HTERT RPE-1 (cell line): ENCODE results near the gene CCND3.

ENCODE experiments used
- in situ Hi-C: fragments of 300-500 bp; cut with MboI; formaldehyde crosslinking; loops from 4 replicates; pipeline ENCODE4 v1.14.3; 2020; ENCODE audit warnings: low sequenced_read_pairs

Gene CCND3

DNA sequence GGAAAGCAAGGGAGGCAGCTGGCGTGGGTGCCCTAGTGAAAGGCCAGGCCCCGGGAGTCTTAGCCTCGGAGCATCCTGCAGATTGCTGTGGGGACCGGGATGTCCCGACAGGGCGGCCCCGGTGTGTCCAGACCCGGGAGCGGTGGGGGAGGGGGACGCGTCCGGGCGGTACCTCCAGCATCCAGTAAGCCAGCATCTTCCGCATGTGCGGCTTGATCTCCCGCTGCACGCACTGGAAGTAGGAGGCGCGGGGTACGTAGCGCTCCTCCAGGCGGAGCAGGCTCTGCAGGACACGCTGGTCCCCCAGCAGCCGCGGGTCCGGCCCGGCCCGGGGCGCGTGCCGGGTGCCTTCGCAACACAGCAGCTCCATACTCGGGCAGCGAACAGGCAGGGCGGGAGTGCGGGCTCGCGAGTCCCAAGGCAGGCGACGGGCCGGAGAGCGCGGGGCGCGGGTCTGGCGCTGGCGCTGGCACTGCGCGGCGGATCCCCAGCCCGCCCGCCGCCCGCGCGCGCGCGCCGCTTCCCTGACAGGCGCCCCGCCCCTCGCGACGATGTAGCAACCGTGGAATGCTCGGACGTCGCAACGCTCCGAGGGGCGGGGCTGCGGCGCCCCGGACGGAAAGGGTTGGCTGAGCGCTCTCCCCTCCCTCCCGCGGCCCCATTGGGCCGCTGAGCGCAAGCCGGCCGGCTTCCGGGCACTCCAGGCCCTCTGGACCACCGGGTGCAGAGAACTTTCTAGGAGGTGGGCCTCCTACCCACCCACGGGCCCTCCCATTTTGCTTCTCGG lies at the start of gene CCND3:
Gene CCND3, minus strand, starts transcription at position 529 of the 787 bp plus-strand sequence. Its CDS starts 159 bp downstream, at position 370.
- in situ Hi-C loops = no loop called here

DNA sequence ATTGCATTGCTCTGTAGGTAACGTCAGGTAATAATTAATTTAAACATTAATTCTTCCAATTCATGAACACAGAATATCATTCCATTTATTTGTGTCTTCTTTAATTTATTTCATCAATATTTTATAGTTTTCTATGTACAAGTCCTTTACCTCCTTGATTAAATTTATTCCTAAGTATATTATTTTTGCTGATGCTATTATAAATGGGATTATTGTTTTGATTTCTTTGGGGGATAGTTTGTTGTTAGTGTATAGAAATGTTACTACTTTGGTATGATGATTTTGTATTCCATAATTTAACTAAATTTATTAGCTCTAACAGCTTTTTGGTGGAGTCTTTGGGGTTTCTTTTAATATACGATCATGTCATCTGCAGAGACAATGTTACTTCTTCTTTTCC lies 44.7 kb upstream of the CCND3 start:
- in situ Hi-C loops = no loop called here

DNA sequence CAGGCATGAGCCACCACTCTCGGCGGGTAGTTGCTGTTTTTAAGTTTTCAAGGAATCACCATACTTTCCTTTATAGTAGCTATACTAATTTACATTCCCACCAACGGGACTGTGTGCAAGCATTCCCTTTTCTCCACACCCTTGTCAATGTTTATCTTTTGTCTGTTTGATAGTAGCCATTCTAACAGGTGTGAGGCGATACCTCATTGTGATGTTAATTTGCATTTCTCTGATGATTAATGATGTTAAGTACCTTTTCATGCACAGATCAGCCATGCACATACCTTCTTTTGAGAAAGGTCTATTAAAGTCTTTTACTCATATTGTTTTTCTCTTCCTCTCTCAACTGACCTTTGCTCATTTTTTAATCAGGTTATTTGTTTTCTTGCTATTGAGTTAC lies 43.0 kb upstream of the CCND3 start:
- in situ Hi-C loops = no loop called here

DNA sequence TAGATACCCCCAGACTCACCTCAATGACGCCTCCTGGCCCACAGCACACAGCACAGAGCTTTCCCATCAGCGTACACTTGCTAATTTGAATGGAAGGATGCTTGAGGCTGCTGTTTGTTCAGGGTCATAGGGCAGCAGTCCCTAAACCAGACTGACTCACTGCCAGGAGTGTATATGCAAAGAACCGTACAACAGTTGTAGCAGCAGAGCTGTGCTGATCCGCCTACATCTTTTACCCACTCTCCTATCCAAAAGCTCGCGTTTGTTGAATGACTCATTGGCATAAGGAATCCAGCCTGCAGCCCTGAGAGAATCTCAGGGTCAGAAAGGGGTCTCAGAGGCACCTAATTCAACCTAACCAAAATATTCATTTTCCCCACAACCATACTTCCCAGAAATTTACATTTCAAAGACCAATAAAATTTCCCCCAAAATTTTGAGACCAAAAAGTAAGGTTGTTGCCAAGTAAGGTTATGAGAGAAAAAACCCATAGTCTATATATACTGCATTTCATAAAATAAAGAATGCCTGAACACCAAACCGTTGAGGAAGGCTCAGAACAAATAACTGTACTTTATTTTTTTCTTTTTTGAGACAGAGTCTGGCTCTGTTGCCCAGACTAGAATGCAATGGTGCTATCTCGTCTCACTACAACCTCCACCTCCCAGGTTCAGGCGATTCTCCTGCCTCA lies 35.3 kb upstream of the CCND3 start:
- in situ Hi-C loops = no loop called here

DNA sequence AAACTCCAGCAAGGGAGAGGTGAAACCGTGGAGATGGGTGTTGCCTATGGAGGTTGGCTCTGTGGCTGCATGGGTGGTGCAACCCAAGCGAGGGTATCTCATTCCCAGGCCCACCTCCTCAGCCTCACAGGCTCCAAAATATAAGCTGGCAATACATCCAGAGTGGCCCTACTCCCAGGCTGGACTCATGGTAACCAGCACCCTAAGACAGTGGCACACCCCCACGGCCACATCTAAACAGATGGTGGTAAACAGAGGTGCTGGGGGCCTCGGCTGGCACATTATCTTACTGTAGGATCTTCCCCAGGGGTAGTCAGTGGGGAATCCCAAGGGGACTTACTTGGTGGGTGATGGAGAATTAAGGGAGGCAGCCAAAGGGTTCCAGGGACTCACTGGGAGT lies 33.7 kb upstream of the CCND3 start:
- in situ Hi-C loops = no loop called here

DNA sequence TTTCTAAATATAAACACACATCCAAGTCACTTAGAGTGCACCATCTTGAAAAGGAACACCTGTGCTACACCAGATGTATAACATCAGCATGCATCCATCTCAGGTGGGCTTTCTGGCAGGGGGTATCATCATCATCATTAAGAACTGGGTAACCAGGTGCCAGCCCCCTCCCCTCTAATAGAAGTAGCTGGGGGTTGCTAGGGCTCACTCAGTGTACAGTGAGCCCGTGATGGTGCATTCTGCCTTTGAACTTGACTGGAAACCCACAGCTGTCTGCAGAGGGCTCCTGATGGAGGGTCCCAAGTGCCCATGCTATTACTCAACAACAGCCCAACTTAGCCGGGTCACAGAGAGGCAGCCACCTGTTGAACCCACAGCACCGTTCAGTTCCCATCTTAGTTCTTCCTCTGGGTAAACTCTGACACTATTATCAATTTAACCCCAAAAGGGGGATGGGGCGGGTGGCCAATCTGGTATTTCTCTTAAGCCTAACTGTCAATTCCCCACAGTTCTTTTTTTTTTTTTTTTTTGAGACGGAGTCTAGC lies 32.7 kb upstream of the CCND3 start:
- in situ Hi-C loops = no loop called here

DNA sequence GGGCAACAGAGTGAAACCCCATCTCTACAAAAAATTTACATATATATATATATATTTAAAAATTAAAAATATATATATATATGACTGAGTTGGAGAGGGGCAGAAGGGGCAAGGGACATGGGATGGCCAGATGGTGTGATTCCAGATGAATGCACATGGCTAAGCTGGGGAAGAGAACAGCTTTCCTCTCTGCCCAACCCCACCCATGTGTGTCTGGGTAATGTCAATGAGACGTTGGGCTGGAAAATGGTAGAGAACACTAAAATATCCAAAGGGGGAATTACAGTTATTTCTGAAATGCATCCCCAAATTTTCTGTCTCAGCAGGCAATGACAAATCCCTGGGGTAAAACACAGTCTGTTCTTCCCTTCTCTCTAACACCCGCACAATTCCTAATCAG lies 31.2 kb upstream of the CCND3 start:
- in situ Hi-C loops = no loop called here

DNA sequence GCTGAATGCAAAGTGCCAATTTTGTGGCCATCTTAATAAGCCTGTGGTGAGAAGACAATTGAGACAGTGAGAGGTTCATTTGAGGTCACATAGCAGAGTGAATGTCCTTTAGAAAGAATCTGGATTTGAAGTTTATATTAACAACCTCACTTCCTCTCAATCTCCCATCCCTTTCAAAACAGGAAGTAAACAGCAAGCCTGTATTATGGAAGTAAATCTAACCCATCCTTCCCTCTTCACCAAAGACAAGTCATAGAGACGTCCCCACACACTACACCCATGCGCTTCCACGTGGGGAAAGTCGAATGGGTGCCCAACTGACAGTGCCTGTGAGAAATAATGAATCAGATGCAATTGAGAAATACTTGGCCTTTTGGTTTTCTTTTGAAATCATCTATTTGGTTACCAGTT lies 28.8 kb upstream of the CCND3 start:
- in situ Hi-C loops = no loop called here

DNA sequence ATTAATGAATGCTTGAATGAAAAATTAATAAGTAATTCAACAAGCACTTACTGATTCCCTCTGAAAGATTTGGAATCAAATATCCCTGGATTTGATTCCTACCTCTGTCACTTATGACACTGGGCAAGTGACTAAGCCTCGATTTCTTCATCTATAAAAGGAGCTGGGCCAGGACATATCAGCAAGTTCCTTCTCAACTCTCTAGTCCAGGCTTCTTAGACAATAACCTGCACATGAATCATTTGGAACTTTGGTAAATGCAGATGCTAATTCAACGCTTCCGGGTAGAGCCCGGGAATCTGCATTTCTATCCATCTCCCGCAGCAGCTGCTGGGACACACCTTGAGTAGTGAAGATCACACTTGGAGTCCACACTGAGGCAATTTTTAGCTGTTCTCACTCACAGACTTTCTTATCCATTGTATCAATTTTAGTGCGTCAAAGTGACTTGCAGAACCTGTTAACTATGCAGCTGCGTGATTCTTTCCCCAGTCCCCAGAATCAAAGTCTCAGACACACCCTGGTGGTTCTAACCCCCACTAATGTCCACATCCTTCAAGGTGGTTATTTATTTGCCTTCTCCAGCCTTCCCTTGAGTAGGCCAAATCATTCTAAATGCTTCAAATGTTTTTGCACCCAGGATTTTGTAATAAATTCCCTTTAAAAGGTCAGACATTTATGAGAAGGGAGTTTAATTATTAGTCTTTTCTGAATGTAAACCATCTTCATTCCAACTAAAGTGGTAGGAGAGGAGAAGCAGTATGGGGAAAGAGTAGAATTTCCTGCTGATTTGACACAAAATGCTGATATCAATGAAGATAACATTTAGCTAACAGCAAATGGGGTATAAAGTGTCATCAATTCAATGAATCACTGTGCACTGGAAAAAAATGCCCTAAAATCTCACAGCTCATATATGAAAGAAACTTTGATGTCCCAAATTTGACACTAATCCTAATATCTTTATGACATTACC lies 26.0 kb upstream of the CCND3 start:
- in situ Hi-C loops = no loop called here

DNA sequence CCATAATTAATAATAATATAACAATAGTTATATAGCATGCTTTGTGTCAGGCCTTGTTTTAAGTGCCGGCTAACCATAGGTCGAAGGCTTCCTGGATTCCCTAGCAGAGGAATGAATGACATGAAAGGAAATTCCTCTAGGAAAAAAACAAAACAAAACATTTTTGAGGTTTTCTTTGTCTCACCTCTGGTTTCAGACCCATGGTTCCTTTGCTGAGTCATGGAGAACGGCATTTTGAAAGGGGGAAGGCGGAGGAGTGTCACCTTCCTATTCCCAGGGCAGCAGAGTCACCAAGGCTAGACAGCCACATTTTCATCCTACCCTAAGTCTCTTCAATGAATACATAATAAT lies 25.3 kb upstream of the CCND3 start:
- in situ Hi-C loops = no loop called here

DNA sequence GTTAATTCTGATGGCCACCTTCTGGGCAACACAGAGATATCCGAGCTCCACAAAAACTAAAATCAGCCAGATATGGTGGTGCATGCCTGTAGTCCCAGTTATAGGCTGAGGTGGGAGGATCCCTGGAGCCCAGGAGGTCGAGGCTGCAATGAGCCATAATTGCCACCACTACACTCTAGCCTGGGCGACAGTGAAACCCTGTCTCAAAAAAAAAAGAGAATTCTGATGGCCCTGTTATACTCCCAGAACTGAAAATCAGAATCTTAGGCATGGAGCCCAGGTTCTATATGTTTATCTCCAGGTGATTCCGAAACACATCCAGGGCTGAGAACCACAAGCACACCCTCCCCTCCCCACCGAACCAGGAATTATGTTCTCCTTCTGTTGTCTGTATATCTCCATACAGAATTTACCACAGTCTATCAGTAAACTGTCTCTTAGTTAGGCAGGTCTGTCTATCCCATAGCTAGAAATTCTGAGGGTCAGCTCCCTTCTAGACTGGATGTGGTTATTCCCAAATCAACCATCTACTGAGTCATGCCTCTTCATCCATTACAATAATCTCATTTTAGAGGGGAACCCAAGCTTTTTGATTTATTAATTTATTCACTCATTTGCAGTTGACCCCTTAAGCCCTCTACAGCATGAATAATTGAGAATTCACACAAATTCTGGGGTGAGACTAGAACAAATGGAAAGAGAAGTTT lies 24.8 kb upstream of the CCND3 start:
- in situ Hi-C loops = no loop called here

DNA sequence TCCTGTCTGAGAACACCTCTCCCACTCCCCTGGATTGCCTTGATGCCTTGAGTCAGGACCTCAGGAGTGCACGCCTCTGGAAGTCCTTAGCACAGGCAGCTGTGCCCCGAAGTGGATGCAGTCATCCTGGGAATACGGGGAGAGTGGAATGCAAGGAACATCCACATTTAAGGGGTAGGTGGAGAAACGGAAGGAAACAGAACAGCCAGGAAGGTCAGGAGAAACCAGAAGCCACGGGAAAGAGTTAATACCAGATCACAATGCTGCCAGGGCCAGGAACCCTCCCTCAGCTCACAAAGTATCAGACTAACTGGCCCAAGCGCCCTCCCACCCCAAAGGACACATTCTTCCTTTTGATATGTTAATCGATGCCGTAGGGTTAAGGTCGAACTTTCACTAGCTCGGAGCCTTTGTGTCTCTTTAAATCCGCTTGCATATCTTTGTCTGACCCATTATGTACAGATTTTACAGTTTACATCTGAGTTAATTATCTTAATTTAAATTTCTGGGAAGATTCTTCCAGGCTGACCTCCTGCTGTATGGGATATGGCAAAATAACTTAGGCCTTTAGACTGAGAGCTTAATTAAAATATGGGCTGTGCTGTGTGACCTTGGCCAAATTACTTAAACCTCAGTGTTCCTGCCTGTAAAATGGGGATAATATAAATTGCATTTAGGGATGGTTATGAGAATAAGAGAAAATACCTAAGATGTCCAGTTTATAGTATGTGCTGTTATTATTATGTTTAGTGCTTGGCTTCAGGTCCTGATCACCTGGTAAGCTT lies 24.0 kb upstream of the CCND3 start:
- in situ Hi-C loops = no loop called here

DNA sequence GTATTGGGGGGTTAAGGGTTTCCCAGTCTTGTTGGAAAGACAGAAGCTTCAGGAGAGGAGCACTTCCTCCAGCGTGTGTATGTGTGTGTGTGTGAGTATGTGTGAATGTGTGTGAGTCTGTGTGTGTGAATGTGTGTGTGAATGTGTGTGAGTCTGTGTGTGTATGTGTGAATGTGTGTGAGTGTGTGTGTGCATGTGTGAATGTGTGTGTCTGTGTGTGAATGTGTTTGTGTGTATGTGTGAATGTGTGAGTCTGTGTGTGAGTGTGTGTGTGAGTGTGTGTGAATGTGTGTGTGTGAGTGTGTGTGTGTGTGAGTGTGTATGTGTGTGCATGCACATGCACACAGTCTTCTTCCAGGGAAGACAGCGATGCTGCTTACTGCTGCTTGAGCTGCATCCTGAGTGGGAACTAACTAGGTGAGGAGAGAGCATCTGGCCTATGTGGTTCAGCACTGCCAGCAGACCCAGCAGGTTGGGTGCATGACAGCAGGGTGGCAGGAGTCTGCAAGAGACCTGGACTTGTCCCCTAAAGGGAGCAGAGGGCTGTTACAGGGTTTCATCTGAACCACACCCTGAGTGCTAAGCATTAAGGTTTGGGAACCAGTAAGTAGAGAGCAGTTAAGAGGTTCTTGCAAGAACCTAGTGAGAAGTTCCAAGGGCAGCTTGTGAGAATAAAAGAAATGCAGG lies 22.7 kb upstream of the CCND3 start:
- in situ Hi-C loops = no loop called here

DNA sequence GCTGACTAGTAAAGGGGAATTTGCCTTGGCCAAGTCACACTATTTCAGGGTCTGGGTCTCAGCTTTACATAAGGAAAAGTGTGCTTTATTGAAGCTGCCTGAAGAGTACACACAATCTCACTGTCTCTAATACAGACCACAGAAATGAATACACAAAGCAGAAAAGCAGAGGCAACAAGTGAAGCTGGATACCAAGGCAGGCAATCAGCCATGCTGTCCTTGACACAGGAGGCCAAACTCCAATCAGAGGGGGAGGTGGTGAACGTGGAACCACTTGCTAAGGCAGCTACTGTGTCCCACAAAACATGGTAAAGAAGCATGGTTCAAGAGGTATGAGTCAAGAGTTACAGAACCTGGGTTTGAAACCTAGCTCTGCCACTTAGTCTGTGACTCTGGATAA lies 21.8 kb upstream of the CCND3 start:
- in situ Hi-C loops = no loop called here

DNA sequence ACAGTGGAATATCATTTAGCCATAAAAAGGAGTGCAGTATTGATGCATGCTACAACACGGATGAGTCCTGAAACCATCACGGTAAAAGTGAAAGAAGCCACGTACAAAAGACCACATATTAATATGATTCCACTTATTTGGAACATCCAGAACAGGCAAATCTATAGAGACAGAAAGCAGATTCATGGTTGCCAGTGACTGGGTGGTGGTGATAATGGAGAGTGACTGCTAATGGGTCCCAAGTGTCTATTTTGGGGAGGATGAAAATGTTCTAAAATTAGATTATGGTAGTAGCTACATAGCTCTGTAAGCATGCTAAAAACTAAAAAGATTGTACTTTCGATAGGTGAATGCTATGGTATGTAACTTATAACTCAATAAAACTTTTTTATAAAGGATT lies 18.4 kb upstream of the CCND3 start:
- in situ Hi-C loops = no loop called here

DNA sequence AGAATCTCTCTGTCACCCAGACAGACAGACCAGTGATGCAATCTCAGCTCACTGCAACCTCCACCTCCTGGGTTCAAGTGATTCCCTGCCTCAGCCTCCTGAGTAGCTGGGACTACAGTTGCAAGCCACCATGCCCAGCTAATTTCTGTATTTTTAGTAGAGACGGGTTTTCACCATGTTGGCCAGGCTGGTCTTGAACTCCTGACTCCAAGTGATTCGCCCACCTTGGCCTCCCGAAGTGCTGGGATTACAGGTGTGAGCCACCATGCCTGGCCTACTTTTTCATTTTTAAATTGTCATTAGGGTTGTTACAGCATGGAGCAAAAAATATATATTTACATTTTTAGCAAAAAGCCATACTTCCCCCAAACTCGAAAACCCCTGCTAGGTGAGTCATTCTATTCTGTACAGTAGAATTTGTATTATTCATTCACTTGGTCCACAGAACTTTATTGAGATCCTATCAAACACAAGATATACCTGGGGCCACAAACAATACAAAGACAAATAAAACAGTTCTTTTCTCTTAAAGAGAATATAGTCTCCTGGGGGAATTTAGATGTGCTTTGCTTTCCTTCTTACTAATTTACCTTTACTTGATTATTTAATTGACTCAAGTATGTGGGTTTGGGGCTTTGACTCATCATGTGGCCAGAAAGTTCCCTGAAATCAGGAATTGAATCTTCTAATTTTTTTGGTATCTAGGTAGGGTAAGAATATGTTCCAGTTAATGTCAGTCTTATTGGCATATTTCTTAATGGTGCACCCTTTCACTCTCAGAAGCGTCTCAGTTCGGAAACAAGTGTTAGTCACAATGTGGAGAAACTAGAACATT lies 16.6 kb upstream of the CCND3 start:
- in situ Hi-C loops = no loop called here

DNA sequence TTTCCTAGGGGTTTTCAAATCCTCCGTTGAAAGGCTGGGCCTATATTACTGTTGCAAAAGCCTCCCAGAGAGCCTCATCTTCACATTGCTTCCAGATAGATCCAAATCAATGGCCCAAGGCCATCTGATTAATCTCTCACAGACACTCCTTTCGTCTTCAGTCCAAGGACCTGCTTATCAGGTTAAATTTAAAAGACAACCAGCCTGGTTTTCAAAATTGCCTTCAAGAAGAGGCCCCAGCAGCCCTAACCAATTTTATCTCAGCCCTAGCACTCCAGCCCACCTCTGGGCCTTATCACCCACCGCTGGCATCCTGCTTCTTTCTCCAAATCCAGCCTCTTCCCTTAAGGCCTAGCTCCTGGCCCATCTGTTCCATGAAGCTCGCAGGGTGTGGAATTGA lies 15.5 kb upstream of the CCND3 start:
- in situ Hi-C loops = no loop called here

DNA sequence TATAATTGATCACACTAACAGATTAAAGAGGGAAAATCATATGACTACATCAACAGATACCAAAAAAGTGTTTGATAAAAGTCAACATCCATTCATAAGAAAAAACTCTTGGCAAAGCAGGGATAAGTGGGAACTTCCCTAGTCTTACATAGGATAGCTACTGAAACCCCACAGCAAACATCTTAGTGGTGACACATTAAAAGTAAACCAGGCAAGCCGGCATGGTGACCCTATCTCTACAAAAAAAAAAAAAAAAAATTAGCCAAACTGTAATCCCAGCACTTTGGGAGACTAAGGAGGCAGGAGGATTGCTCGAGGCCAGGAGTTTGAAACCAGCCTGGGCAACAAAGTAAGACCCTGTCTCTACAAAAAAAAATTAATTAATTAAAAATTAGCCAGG lies 13.8 kb upstream of the CCND3 start:
- in situ Hi-C loops = no loop called here
